AG04450 (cell line): ENCODE data around the gene RPA1. TPM values are rescaled to one million over a fixed set of nuclear protein-coding genes. Genes with fewer than 3 reads are reported as not detected.
"Not testable (repeated sequence)": the region's sequence is repeated elsewhere in the genome, so short reads cannot be mapped to it uniquely, and the experiment has no call there.

Experiments
- CTCF ChIA-PET: fragments of 300-600, 350-600 bp; formaldehyde crosslinking; extraction: SDS; loops from one replicate; lab custom pipeline; 2022; ENCODE audit warnings: antibody characterized with exemption, inconsistent platforms; lab: Charles Lee
- POLR2A ChIA-PET: fragments of 350-600 bp; formaldehyde crosslinking; extraction: SDS; loops from one replicate; lab custom pipeline; 2021; ENCODE audit warnings: antibody characterized with exemption, inconsistent platforms; lab: Yijun Ruan, JAX
- DNase-seq: peaks from one replicate; pipeline ENCODE4 v3.0.0-alpha.2; 2011; ENCODE audit warnings: low read depth, low spot score
- H3K27ac ChIP-seq: one replicate; pipeline ENCODE4 v1.5.1; 2012; ENCODE audit warnings: low read depth, low read length, control low read depth
- H3K27me3 ChIP-seq: one replicate; pipeline ENCODE4 v1.6.0; 2012; ENCODE audit warnings: low read length; ENCODE audit not compliant: control insufficient read depth, insufficient read depth
- H3K4me3 ChIP-seq: 2 replicates; pipeline ENCODE4 v1.5.1; 2011; ENCODE audit warnings: mild to moderate bottlenecking, low read depth, low read length, control low read depth
- H3K9me3 ChIP-seq: 2 replicates; pipeline ENCODE4 v1.5.1; 2012; ENCODE audit warnings: low read length; ENCODE audit not compliant: control insufficient read depth, insufficient read depth
- CTCF ChIP-seq: IDR thresholded peaks from 2 replicates; pipeline ENCODE4 v1.5.1; 2011; ENCODE audit warnings: low read depth, low read length, control low read depth, inconsistent platforms
- polyA plus RNA-seq: library from polyadenylated mRNA; depleted of rRNA; stranded (reverse); fragments of >200 nt; gene quantifications from 2 replicates; pipeline ENCODE4 v1.2.3, GENCODE V29; 2011

Gene RPA1
- polyA plus RNA-seq, 1 experiment: 56.4 TPM

DNA sequence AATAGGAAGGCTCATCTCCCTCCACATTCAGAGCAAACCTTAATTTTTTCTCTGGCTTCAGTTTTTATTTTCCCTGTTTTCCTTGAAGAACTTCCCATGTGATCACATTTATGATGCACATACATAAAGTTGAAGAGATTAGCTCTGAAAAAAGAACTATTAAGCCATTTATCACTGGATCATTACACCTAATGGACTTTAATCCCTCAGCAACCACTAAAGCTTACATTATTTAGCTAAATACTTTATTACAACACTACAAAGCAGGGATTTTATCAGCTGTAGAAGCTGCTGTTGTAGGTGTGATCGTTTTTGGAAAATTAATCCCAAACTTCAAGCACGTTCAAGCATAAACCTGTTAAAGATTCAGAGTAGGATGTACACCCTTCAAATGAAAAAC lies 21.2 kb upstream of the RPA1 start:
- H3K9me3 ChIP-seq: no peaks in the 10 kb centered on the region
- ChIA-PET POLR2A (no interaction called here), CTCF (no interaction called here)
- no peak overlapping the region for H3K4me3 ChIP-seq
- DNase-seq: no peak
- no peak overlapping the region for H3K27ac ChIP-seq
- TF ChIP-seq CTCF: no peak
- H3K27me3 ChIP-seq: no peaks in the 10 kb centered on the region

- H3K27me3 ChIP-seq, POLR2A ChIA-PET, H3K9me3 ChIP-seq, H3K4me3 ChIP-seq, H3K27ac ChIP-seq, DNase-seq: not testable (repeated sequence)
- CTCF ChIA-PET: interaction anchor here (0.9 kb wide), 1 partner anchor 12 kb away, joined by 3 read pairs; no protein-coding TSS in a partner anchor
Measured at GRCh38 chr17:1809815-1810214, 20.0 kb upstream of the RPA1 start.

- Histone ChIP-seq H3K4me3 (no peak overlapping the region), H3K9me3 (no peaks in the 10 kb centered on the region), H3K27ac (no peak overlapping the region), H3K27me3 (no peaks in the 10 kb centered on the region)
- no peak for DNase-seq
- TF ChIP-seq CTCF: no peak
- ChIA-PET POLR2A (no interaction called here), CTCF (interaction anchor here (0.9 kb wide), 1 partner anchor 13 kb away, joined by 3 read pairs; no protein-coding TSS in a partner anchor)
Measured at GRCh38 chr17:1810450-1811103, 19.2 kb upstream of the RPA1 start.

DNA sequence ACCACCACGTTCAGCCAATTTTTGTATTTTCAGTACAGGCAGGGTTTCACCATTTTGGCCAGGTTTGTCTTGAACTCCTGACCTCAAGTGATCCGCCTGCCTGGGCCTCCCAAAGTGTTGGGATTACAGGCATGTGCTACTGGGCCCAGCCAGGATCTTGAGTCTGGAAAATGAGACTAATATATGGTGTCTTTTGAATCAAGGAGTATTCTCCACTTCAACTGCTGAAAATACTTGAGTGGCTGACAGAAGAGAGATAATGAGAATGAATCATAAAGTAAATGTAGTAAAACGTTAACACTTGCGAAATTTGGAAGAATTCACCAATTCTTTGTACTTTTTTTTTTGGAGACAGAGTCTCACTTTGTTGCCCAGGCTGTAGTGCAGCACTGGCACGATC lies 16.7 kb upstream of the RPA1 start:
- Histone ChIP-seq H3K27ac (no peak overlapping the region), H3K9me3 (no peaks in the 10 kb centered on the region), H3K4me3 (no peak overlapping the region), H3K27me3 (no peaks in the 10 kb centered on the region)
- ChIA-PET POLR2A (no interaction called here), CTCF (no interaction called here)
- no peak for TF ChIP-seq CTCF
- DNase-seq: no peak

GRCh38 chr17:1820528-1821252 lies 9.1 kb upstream of the RPA1 start:
- no peak for DNase-seq
- Histone ChIP-seq H3K27ac (no peak overlapping the region), H3K4me3 (no peak overlapping the region), H3K9me3 (no peaks in the 10 kb centered on the region), H3K27me3 (no peaks in the 10 kb centered on the region)
- no peak for TF ChIP-seq CTCF
- ChIA-PET CTCF (interaction anchor here (1.6 kb wide), 1 partner anchor 247 kb away, joined by 4 read pairs; no protein-coding TSS in a partner anchor), POLR2A (no interaction called here)
